Islet precursor cell (in vitro differentiated cells): Measurements from ENCODE around the gene NAV2.

Source experiments
- DNase-seq: peaks from one replicate; pipeline ENCODE4 v3.0.0-alpha.2; 2018

The NAV2 gene

GRCh38 chr11:19869946-19870589 lies 157.4 kb downstream of the NAV2 start:
- DNase-seq = no peak

DNA sequence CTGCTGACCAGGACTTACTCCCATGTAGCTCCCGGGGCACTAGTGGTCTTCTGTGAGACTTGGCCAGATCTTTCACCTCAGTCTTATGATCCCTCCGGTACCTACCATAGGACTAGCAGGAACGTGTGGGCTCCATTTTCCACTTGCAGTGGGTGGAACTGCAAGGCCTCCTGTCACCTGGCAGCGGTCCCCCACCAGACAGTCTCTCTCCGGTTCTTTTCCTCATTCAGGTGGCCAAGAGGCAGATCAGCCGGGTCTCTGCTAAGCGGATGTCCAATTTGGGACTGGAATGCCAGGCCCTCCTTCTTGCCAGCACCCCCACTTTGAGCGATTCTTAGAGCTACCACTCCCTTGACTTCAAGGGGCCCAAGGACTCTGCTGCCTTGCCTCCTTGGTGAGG lies 158.9 kb downstream of the NAV2 start:
- no peak for DNase-seq

- peak; percentile 52 for DNase-seq
Measured at GRCh38 chr11:19872512-19873145, 160.0 kb downstream of the NAV2 start.

DNA sequence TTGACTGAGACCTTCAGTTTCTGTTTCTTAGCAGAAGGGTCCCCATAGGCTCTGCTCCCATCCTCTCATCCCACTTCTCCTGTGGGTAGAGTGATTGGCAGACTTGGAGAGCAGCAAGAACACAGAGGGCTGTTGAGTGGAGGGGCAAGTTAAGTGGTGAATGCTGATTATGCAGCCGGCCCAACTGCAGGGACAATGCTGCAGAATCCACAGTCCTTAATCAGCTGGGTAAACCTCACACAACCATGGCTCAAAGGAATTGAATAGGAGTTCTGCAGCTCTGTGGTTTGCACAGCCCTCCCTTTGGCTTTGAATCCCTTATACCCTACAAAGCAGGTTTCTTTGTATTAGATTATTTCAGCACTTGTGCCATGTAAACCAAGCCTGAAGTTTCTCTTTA lies 161.1 kb downstream of the NAV2 start:
- DNase-seq = peak; percentile 43

- DNase-seq = no peak
Measured at GRCh38 chr11:19874266-19874665, 161.6 kb downstream of the NAV2 start.

GRCh38 chr11:19876750-19877149 lies 164.1 kb downstream of the NAV2 start:
- no peak for DNase-seq

- DNase-seq = peak; percentile 55
Measured at GRCh38 chr11:19878520-19878919, 165.9 kb downstream of the NAV2 start.

- DNase-seq = peak; percentile 44
Measured at GRCh38 chr11:19879307-19880087, 166.9 kb downstream of the NAV2 start.

- DNase-seq = no peak
Measured at GRCh38 chr11:19880088-19880345, 167.4 kb downstream of the NAV2 start.

DNA sequence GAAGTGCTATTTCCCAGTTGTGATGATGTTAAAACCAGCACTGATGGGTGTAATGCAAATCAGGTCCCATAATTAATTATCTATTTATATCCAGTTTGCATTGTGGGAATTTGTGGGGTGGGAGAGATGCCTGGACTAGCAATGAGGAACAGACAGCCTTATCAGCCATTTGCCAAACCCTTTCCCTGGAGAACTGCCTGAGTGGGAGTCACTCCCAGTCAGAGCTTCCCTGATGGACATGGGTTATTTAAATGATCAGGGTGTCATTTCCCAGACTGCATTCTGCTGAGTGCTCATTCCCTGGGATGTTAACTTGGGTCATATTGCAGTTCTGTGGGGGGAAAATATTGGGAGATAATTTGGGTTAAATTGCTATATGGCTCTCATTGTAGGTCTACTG lies 168.5 kb downstream of the NAV2 start:
- DNase-seq = no peak

DNA sequence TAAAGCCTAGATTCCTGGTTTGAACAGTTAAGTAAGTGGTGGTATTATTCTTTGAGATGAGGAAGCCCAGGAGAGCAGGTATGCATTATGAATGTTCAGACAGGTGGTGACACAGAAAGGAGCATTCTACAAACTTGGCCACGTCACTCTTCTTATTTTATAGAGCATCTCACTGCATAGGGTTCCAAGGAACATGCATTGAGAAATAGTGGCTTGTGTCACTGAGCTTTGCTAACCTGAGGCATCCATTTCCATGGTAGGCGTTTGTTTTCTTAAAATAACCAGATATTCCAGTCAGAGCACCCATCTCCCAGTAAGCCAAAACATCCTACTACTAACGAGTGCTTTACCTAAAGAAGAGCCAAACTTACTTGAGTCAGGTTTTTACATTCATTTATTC lies 169.7 kb downstream of the NAV2 start:
- no peak for DNase-seq

DNA sequence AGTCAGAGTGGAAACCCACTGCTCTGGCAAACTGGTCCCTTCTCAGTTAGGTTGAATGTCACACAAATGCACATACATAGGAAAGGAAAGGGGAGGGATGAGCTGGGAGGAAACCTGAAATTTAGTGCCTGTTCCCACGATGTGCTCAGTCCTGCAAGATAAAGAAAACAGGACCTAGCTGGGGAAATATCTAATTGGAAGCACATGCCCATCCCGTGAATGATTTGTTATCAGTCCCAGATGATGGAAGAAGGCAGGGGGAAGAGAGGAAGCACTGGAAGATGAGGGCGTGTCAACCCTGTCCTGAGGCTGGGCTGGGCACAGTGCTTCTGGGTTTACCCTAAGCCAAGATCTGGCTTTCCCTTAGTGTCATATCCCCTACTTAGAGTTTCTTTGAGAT lies 173.9 kb downstream of the NAV2 start:
- peak; percentile 14 for DNase-seq

DNA sequence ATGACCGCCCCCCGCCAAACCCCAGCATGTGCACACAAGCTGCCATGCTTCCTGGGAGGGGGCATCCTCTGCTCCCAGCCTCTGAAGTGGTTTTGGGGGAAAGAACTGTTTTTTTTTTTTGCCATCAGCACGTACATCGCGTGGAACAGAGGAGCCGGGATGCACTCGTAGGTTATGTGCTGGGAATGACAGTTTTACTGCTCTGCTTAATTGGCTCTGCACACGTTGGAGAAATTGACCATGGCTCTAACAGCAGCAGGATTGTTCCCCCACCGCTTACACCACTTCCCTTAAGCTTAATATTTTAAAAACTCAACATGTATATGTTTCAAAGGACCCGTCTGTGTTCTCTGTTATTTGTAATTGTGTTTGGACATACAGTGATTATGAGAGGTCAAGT lies 175.2 kb downstream of the NAV2 start:
- peak; percentile 15 for DNase-seq

- DNase-seq = peak; percentile 15
Measured at GRCh38 chr11:19889531-19889930, 176.9 kb downstream of the NAV2 start.

DNA sequence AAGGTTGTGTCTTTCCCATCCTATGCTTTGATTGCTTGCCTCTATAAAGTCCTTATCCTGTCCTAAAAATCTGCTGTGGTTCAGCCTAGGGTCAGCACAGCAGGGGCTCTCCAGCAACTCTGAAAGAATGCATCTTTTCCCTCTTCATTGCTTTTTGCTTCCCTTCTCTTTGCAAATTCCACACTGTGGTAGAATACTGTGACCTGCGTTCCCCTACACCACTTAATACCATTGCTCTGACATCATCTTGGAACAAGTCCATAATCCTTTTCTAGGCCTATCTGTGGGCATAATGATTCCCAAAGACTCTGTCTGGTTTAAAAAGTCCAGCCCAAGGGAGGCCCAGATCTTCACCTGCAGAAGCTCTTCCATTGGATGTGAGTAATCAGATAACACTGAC lies 177.7 kb downstream of the NAV2 start:
- peak; percentile 69 for DNase-seq

DNA sequence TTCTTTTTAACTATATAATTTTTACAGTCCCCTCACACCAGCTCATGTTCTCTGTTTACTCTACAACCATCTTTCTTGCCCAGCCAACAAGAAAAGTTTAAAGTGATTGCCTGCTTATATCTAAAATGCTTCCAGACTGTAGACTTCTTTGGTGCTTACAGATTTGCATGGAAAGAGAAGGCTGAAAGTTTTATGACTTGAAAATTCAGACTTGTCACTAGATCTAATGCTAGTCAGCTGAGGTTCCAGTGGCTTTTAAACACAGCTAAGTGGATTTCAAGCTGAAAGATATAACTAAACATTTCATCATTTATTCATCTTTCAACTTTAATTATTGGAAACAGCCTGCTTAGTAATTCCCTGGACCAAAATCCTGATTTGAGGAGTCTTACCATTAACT lies 178.4 kb downstream of the NAV2 start:
- DNase-seq = no peak

- peak; percentile 69 for DNase-seq
Measured at GRCh38 chr11:19892387-19892786, 179.8 kb downstream of the NAV2 start.

GRCh38 chr11:19892876-19893275 lies 180.2 kb downstream of the NAV2 start:
- DNase-seq = no peak

DNA sequence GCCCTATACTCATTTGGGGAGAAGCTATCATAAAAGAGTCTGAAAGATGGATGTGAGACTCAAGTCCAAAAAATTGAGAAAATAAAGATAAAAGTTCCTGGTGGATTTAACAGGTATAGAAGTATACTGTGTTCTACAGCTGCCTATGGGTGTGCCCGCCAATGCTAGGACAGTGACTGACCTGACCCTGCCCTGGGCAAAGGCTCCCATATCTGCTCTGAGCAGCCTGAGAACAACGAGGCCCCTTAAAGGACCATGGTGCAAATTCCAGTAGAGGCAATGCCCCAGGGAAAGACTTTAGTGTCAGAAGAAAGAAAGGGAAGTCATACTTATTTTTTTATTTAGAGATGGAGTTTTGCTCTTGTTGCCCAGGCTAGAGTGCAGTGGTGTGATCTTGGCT lies 181.8 kb downstream of the NAV2 start:
- DNase-seq = peak; percentile 23

- DNase-seq = peak; percentile 37
Measured at GRCh38 chr11:19895037-19895436, 182.4 kb downstream of the NAV2 start.

- DNase-seq = peak; percentile 47
Measured at GRCh38 chr11:19895776-19896175, 183.1 kb downstream of the NAV2 start.

GRCh38 chr11:19903620-19904069 lies 191.0 kb downstream of the NAV2 start:
- DNase-seq = peak; percentile 86

GRCh38 chr11:19905280-19905853 lies 192.7 kb downstream of the NAV2 start:
- no peak for DNase-seq

DNA sequence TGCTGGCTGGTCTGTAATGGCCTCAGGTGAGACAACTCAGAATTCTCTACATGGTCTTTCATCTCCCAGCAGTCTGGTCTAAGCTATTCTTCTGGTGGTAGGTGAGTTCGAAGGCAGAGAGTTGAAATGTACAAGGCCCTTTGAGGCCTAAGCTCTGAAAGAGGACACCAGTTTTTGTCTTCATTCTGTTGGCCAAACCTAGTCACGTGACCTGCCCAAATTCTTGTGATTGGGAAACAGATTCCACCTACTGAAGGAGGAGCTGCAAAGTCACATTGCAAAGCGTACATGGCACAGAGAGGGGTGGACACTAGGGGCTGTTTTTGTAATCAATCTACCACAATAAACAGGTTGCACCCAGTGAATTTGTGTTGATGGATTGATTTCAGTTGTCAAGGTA lies 193.5 kb downstream of the NAV2 start:
- no peak for DNase-seq
